GM21526 (cell line): Measurements from ENCODE around the gene BPTF.
"Not testable (repeated sequence)": the region's sequence is repeated elsewhere in the genome, so short reads cannot be mapped to it uniquely, and the experiment has no call there.

Experiments
- ATAC-seq: cut with Tn5 transposase; IDR thresholded peaks from one replicate; pipeline ENCODE4 v1.9.1; 2021; ENCODE audit warnings: moderate library complexity; ENCODE audit not compliant: unreplicated experiment, low FRiP score

BPTF gene, protein sequence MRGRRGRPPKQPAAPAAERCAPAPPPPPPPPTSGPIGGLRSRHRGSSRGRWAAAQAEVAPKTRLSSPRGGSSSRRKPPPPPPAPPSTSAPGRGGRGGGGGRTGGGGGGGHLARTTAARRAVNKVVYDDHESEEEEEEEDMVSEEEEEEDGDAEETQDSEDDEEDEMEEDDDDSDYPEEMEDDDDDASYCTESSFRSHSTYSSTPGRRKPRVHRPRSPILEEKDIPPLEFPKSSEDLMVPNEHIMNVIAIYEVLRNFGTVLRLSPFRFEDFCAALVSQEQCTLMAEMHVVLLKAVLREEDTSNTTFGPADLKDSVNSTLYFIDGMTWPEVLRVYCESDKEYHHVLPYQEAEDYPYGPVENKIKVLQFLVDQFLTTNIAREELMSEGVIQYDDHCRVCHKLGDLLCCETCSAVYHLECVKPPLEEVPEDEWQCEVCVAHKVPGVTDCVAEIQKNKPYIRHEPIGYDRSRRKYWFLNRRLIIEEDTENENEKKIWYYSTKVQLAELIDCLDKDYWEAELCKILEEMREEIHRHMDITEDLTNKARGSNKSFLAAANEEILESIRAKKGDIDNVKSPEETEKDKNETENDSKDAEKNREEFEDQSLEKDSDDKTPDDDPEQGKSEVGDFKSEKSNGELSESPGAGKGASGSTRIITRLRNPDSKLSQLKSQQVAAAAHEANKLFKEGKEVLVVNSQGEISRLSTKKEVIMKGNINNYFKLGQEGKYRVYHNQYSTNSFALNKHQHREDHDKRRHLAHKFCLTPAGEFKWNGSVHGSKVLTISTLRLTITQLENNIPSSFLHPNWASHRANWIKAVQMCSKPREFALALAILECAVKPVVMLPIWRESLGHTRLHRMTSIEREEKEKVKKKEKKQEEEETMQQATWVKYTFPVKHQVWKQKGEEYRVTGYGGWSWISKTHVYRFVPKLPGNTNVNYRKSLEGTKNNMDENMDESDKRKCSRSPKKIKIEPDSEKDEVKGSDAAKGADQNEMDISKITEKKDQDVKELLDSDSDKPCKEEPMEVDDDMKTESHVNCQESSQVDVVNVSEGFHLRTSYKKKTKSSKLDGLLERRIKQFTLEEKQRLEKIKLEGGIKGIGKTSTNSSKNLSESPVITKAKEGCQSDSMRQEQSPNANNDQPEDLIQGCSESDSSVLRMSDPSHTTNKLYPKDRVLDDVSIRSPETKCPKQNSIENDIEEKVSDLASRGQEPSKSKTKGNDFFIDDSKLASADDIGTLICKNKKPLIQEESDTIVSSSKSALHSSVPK (N-terminal part only)

DNA sequence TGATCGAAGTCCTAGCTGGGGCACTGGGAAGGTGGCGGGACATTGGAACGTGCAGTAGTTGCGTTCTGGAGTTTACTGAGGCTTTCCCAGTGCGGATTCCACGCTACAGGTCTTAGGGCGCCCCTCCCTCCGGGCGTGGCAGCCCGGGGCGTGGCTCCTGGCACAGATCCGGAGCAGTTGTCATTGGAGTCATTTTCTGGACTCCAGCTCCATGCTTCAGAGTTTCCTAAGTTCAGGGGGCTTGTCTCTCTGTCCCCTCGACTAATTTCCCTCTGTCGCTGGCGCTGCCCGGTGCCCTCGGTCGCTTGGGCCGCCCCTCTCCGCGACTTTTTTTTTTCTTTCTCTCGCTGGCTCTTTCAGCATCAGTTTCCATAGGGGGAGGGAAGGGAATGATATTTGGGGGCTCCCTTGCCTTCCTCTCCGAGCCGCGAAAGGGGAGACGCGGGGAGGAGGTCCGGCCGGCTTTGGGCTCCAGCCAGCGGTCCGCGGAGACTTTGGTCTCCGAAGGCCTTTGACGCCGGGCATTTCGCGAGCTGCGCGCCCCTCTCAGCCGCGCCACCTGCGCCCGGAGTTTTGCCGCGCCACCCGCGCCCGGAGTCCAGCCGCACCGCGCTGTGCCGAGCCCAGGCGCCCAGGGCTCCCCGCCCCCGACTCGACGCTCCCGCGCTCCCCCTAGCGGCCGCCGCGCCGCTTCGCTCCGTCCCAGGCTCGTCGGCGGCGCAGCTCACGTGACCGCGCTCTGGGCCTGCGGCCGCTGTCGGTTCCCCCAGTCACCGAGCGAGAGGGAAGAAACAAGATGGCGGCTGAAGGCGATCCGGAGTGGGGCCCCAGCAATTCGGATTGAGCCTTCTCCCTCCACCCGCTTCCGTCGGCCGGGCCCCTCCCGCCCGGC, at the start of gene BPTF:
Gene BPTF, plus strand, starts transcription at position 769 of the 892 bp plus-strand sequence. CDS start 222 bp downstream, outside the sequence.
- peak; percentile 71 for ATAC-seq

DNA sequence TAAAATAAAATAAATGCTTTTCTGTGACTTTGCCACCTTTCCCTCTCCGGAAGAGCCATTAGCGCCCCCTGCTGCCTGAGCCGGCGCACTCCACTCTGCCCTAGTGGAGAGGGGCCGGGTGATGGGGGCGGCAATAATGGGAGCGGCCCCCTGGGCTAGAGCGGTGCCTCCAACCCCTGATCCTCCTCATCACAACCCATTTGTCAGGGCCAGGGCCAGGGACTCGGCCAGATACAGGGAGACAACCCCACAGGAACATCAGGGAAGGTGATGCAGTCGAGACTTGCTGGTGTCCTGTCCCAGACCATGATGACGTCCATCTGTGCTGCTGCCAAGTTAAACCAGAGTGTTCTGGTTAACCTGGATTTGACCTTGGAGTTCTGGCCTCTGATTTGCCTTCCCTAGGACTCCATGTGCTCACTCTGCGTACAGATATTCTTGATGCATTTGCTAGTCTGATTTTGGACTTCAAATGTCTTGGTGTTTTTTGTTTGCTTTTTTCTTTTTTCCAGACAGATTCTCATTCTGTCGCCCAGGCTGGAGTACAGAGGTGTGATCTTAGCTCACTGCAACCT, 46.1 kb upstream of the BPTF start:
- no peak for ATAC-seq

- ATAC-seq, result no peak
These were observed 40.8 kb upstream of the BPTF start for GRCh38 chr17:67784364-67785121.

DNA sequence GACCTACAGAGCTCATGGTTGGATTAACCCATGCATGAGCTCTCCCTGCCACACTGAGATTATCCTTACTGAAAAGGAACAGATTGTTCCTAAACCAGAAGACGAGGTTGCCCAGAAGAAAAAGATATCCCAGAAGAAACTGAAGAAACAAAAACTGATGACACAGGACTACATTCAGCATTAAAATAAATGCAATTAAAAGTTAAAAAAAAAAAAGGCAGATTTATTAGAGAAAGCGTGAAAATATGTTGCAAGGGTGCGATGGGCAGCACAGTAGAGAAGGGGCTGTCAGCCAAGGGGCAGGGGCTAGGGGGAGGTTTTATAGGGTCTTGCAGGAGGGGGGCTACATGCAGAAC, 40.2 kb upstream of the BPTF start:
- ATAC-seq, result no peak

GRCh38 chr17:67785504-67785903, 39.8 kb upstream of the BPTF start:
- no peak for ATAC-seq

GRCh38 chr17:67800495-67800928, 24.8 kb upstream of the BPTF start:
- no peak for ATAC-seq

GRCh38 chr17:67801626-67802175, 23.6 kb upstream of the BPTF start:
- ATAC-seq, result no peak

GRCh38 chr17:67810464-67810863, 14.8 kb upstream of the BPTF start:
- ATAC-seq, result no peak

GRCh38 chr17:67812380-67812779, 12.9 kb upstream of the BPTF start:
- not testable (repeated sequence) for ATAC-seq

GRCh38 chr17:67813803-67814180, 11.5 kb upstream of the BPTF start:
- no peak for ATAC-seq

- peak; percentile 70 for ATAC-seq
These were observed 6.9 kb upstream of the BPTF start for GRCh38 chr17:67818110-67819002.

- no peak for ATAC-seq
These were observed 5.6 kb upstream of the BPTF start for GRCh38 chr17:67819722-67820121.

DNA sequence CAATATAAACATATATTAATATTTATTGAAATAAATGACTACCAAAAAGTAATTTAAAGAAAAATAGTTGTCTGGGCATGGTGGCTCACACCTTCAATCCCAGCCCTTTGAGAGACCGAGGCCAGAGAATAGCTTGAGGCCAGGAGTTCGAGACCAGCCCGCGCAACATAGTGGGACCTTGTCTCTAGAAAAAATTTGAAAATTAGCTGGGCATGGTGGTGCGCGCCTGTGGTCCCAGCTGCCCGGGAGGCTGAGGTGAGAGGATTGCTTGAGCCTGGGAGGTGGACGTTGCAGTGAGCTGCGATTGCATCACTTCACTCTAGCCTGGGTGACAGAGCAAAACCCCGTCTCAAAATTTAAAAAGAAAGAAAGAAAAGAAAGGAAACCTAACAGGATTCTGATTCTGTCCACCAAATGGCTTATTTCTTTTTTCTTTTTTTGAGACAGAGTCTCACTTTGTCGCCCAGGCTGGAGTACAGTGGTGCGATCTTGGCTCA, 3.4 kb upstream of the BPTF start:
- ATAC-seq, result no peak

DNA sequence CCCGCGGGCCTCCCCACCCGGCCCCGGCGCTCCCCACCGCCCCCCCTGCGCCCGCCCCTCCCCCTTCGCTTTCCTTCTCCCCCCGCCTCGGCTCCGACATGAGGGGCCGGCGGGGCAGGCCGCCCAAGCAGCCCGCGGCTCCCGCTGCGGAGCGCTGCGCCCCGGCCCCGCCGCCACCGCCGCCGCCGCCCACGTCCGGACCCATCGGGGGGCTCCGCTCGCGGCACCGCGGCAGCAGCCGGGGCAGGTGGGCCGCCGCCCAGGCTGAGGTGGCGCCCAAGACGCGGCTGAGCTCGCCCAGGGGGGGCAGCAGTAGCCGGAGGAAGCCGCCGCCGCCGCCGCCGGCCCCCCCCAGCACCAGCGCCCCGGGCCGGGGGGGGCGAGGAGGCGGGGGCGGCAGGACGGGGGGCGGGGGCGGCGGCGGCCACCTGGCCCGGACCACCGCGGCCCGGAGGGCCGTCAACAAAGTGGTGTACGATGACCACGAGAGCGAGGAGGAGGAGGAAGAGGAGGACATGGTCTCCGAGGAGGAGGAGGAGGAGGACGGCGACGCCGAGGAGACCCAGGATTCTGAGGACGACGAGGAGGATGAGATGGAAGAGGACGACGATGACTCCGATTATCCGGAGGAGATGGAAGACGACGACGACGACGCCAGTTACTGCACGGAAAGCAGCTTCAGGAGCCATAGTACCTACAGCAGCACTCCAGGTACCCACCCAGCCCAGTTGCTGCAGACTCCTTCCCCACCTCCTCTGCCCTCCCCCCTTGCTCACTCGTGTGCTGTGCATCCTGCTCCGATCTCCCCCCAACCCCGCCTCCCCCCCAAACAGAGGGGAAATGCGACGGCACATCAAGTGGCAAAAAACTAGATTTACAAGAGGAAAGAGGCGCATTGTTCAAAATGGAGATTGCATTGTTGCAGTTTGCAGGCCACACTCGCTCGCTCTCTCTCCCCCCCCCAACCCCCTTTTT, 611 bp downstream of the BPTF start:
- ATAC-seq, result peak; percentile 33

DNA sequence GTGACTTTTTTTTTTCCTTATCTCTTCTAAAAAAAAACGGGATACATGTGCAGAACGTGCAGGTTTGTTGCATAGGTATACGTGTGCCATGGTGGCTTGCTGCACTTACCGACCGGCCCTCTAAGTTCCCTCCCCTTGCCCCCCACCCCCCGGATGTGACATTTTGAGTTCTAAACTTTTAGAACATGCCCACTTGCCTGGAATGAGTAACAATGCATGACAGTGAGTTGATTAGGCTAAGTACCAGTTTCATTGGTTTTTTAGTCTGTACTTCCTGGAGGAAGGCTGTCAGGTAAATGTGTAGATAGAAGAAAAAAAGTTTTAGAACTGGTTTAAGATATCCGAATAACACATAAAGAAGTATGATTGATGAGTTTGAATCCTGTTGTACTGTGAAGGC, 4.0 kb downstream of the BPTF start:
- ATAC-seq, result no peak

- no peak for ATAC-seq
These were observed 5.1 kb downstream of the BPTF start for GRCh38 chr17:67830440-67830839.
